Nephron progenitor cell (in vitro differentiated cells): ENCODE results near the gene PDE7B.

Source experiments
- DNase-seq: peaks from one replicate; pipeline ENCODE4 v3.0.0; 2021
- H3K27ac Mint-ChIP-seq: 2 replicates; pipeline ENCODE4 v1.8.0; 2021; ENCODE audit warnings: mild to moderate bottlenecking, moderate library complexity, mixed read lengths
- H3K27me3 Mint-ChIP-seq: 2 replicates; pipeline ENCODE4 v1.8.0; 2021; ENCODE audit warnings: mild to moderate bottlenecking, low read depth, mixed read lengths; ENCODE audit not compliant: poor library complexity
- H3K36me3 Mint-ChIP-seq: 2 replicates; pipeline ENCODE4 v1.8.0; 2021; ENCODE audit warnings: low read depth, mixed read lengths
- H3K4me1 Mint-ChIP-seq: 2 replicates; pipeline ENCODE4 v1.8.0; 2021; ENCODE audit warnings: mixed read lengths
- H3K4me3 Mint-ChIP-seq: 2 replicates; pipeline ENCODE4 v1.8.0; 2021; ENCODE audit warnings: mild to moderate bottlenecking, moderate library complexity, mixed read lengths
- H3K9me3 Mint-ChIP-seq: 2 replicates; pipeline ENCODE4 v1.8.0; 2021; ENCODE audit warnings: mild to moderate bottlenecking, moderate library complexity, mixed read lengths
- CTCF ChIP-seq: fragments of 200-600 bp; sonication (generic); IDR thresholded peaks from 2 replicates; pipeline ENCODE4 v1.5.0; 2021; ENCODE audit warnings: antibody characterized with exemption

The PDE7B gene

GRCh38 chr6:135904666-135905065, 53.2 kb downstream of the PDE7B start:
- no peak overlapping the region for H3K4me3 Mint-ChIP-seq
- DNase-seq: no peak
- no peak for TF ChIP-seq CTCF
- H3K9me3 Mint-ChIP-seq: no peaks in the 10 kb centered on the region
- no peak overlapping the region for H3K27ac Mint-ChIP-seq
- H3K4me1 Mint-ChIP-seq: no peaks in the 10 kb centered on the region
- H3K27me3 Mint-ChIP-seq: peaks cover 7% of the 10 kb centered on the region
- no peaks in the 10 kb centered on the region for H3K36me3 Mint-ChIP-seq

- H3K4me1 Mint-ChIP-seq: no peaks in the 10 kb centered on the region
- no peaks in the 10 kb centered on the region for H3K36me3 Mint-ChIP-seq
- H3K27ac Mint-ChIP-seq: peak overlapping the region; percentile 78
- no peak overlapping the region for H3K4me3 Mint-ChIP-seq
- DNase-seq: no peak
- no peaks in the 10 kb centered on the region for H3K9me3 Mint-ChIP-seq
- no peak for TF ChIP-seq CTCF
- peaks cover 7% of the 10 kb centered on the region for H3K27me3 Mint-ChIP-seq
Measured at GRCh38 chr6:135905604-135906300, 54.3 kb downstream of the PDE7B start.

GRCh38 chr6:135906542-135906941, 55.0 kb downstream of the PDE7B start:
- TF ChIP-seq CTCF: no peak
- H3K36me3 Mint-ChIP-seq: no peaks in the 10 kb centered on the region
- no peaks in the 10 kb centered on the region for H3K4me1 Mint-ChIP-seq
- H3K27me3 Mint-ChIP-seq: peaks cover 7% of the 10 kb centered on the region
- DNase-seq: no peak
- H3K27ac Mint-ChIP-seq: no peak overlapping the region
- H3K9me3 Mint-ChIP-seq: no peaks in the 10 kb centered on the region
- no peak overlapping the region for H3K4me3 Mint-ChIP-seq

- Mint-ChIP-seq H3K4me3 (no peak overlapping the region), H3K4me1 (no peaks in the 10 kb centered on the region), H3K36me3 (no peaks in the 10 kb centered on the region), H3K27me3 (peaks cover 7% of the 10 kb centered on the region), H3K9me3 (no peaks in the 10 kb centered on the region), H3K27ac (no peak overlapping the region)
- TF ChIP-seq CTCF: no peak
- no peak for DNase-seq
Measured at GRCh38 chr6:135906972-135907465, 55.5 kb downstream of the PDE7B start.

GRCh38 chr6:135909737-135910387, 58.4 kb downstream of the PDE7B start:
- H3K9me3 Mint-ChIP-seq: no peaks in the 10 kb centered on the region

More at GRCh38 chr6:135909737-135910387, 58.4 kb downstream of the PDE7B start:
- Mint-ChIP-seq H3K27ac (no peak overlapping the region), H3K27me3 (no peaks in the 10 kb centered on the region), H3K4me3 (no peak overlapping the region), H3K36me3 (no peaks in the 10 kb centered on the region), H3K4me1 (no peaks in the 10 kb centered on the region)
- DNase-seq: peak; percentile 38
- peak; percentile 55 for TF ChIP-seq CTCF
